BJ (cell line): ENCODE measurements around the gene RBM38. TPM values are rescaled to one million over a fixed set of nuclear protein-coding genes. Genes with fewer than 3 reads are reported as not detected.

Experiments
- CTCF ChIA-PET: fragments of 350-600 bp; formaldehyde crosslinking; extraction: SDS; loops from one replicate; lab custom pipeline; 2021; ENCODE audit warnings: antibody characterized with exemption, inconsistent platforms; lab: Yijun Ruan, JAX
- POLR2A ChIA-PET: fragments of 300-600 bp; sonication (Branson Sonifier 250); formaldehyde crosslinking; extraction: SDS; loops from one replicate; lab custom pipeline; 2021; ENCODE audit warnings: antibody characterized with exemption; lab: Charles Lee
- DNase-seq: peaks from one replicate; pipeline ENCODE4 v3.0.0-alpha.2; 2011; ENCODE audit warnings: low read depth
- H3K27me3 ChIP-seq: 2 replicates; pipeline ENCODE4 v1.6.0; 2011; ENCODE audit warnings: low read length; ENCODE audit not compliant: control insufficient read depth, insufficient read depth
- H3K36me3 ChIP-seq: 2 replicates; pipeline ENCODE4 v1.5.1; 2011; ENCODE audit warnings: low read length; ENCODE audit not compliant: control insufficient read depth, insufficient read depth
- H3K4me3 ChIP-seq: 2 replicates; pipeline ENCODE4 v1.5.1; 2011; ENCODE audit warnings: low read depth, mild to moderate bottlenecking, control low read depth, low read length
- polyA plus RNA-seq: library from polyadenylated mRNA; depleted of rRNA; stranded (reverse); fragments of >200 nt; gene quantifications from 2 replicates; pipeline ENCODE4 v1.2.3, GENCODE V29; 2011
- TF ChIP-seq, protein P1 (sequence below): IDR thresholded peaks from 2 replicates; pipeline ENCODE4 v1.5.1; 2011; ENCODE audit warnings: low read depth, mild to moderate bottlenecking, control low read depth, inconsistent platforms, low read length, moderate library complexity; ENCODE audit not compliant: insufficient read depth

RBM38 gene
- polyA plus RNA-seq, 1 experiment: 5.2 TPM

DNA sequence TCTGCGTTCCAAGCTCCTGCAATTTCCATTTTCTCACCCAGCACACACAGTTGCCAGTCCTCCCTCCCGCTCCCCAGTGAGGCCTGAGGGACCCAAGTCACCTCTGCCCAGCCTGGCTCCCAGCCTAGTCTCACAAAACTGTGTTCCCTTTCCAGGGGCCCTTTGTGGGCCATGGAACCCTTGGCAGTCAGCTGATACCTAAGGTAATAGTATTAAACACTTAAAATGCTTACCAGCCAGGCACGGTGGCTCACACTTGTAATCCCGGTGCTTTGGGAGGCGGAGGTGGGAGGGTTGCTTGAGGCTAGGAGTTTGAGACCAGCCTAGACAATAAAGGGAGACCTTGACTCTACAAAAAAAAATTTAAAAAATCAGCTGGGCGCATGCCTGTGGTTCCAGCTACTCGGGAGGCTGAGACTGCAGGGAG is 3.2 kb upstream of the RBM38 start:
- H3K4me3 ChIP-seq: no peak overlapping the region
- H3K36me3 ChIP-seq: peaks cover under 1% of the 10 kb centered on the region; the same call in 1 of the 2 replicates
- ChIA-PET CTCF (interaction anchor here (1.5 to 5.7 kb wide), 3 partner anchors 94 to 111 kb away, joined by 5 to 19 read pairs (median 6); no protein-coding TSS in a partner anchor), POLR2A (no interaction called here)
- no peak for DNase-seq
- H3K27me3 ChIP-seq: no peaks in the 10 kb centered on the region
- TF ChIP-seq, protein P1, sequence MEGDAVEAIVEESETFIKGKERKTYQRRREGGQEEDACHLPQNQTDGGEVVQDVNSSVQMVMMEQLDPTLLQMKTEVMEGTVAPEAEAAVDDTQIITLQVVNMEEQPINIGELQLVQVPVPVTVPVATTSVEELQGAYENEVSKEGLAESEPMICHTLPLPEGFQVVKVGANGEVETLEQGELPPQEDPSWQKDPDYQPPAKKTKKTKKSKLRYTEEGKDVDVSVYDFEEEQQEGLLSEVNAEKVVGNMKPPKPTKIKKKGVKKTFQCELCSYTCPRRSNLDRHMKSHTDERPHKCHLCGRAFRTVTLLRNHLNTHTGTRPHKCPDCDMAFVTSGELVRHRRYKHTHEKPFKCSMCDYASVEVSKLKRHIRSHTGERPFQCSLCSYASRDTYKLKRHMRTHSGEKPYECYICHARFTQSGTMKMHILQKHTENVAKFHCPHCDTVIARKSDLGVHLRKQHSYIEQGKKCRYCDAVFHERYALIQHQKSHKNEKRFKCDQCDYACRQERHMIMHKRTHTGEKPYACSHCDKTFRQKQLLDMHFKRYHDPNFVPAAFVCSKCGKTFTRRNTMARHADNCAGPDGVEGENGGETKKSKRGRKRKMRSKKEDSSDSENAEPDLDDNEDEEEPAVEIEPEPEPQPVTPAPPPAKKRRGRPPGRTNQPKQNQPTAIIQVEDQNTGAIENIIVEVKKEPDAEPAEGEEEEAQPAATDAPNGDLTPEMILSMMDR: no peak

GRCh38 chr20:57388953-57389694 is 2.1 kb upstream of the RBM38 start:
- TF ChIP-seq, protein P1: peak; percentile 41
- peak; percentile 3 for DNase-seq
- ChIA-PET POLR2A (no interaction called here), CTCF (interaction anchor here (0.6 to 5.7 kb wide), 6 partner anchors 93 to 473 kb away, joined by 4 to 19 read pairs (median 6); no protein-coding TSS in a partner anchor)
- Histone ChIP-seq H3K4me3 (peak overlapping the region; percentile 8; the same call in 1 of the 2 replicates), H3K27me3 (no peaks in the 10 kb centered on the region), H3K36me3 (peaks cover 3% of the 10 kb centered on the region)

- DNase-seq: no peak
- POLR2A ChIA-PET: no interaction called here
Measured at GRCh38 chr20:57389695-57390603, 1.2 kb upstream of the RBM38 start.

DNA sequence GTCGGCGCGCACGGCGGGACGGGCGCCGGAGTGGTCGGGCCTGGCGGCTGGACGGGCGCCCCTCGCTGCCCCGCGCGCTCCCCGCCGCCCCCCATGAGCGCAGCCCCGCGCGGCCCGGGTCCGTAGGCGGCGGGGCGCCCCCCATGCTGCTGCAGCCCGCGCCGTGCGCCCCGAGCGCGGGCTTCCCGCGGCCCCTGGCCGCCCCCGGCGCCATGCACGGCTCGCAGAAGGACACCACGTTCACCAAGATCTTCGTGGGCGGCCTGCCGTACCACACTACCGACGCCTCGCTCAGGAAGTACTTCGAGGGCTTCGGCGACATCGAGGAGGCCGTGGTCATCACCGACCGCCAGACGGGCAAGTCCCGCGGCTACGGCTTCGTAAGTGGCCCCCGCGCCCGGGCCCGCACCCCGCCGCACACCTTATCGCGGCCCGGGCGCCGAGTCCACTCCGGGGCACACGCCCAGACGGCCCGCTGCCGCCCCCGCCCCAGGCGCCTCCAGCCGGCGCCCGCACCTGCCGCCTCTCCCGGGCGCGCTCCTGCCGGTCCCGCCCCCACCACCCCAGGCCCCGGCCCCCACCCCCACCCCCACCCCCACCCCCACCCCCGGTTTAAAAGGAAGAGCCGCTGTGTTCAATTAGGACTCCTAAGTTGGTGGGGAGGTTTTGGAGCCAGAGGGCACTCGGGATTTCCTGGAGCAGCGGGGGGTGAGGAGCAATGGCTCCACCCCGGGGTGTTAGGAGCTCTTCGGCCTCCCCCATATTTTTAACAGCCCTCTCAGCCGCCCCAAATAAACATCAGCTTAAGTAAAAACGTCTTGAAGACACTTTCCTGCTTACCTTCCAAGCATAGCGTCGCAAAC is 474 bp downstream of the RBM38 start:
- peak overlapping the region; percentile 72 for H3K4me3 ChIP-seq
- peaks cover 8% of the 10 kb centered on the region for H3K36me3 ChIP-seq
- TF ChIP-seq, protein P1: no peak
- CTCF ChIA-PET: interaction anchor here (0.8 to 1.5 kb wide), 4 partner anchors 9 to 110 kb away, joined by 3 to 4 read pairs (median 3); no protein-coding TSS in a partner anchor
- no peak for DNase-seq
- POLR2A ChIA-PET: no interaction called here
- no peaks in the 10 kb centered on the region for H3K27me3 ChIP-seq

More at GRCh38 chr20:57389695-57390603, 1.2 kb upstream of the RBM38 start:
- H3K27me3 ChIP-seq: no peaks in the 10 kb centered on the region
- TF ChIP-seq, protein P1: no peak
- CTCF ChIA-PET: interaction anchor here (0.6 to 2.0 kb wide), 4 partner anchors 9 to 473 kb away, joined by 4 to 13 read pairs (median 5); no protein-coding TSS in a partner anchor
- H3K4me3 ChIP-seq: no peak overlapping the region
- H3K36me3 ChIP-seq: peaks cover 6% of the 10 kb centered on the region
